Stimulated activated CD4-positive, alpha-beta T cell treated with anti-CD3 and anti-CD28 coated beads, Interleukin-12 subunit alpha, Interleukin-12 subunit beta, amount 100 ng/mL, for 4 hours (primary cell): ENCODE measurements around the gene BANK1.

Experiments used
- DNase-seq: peaks from one replicate; pipeline ENCODE4 v3.0.0-alpha.2; 2020

BANK1 gene

GRCh38 chr4:101967697-101968346, 177.3 kb downstream of the BANK1 start:
- no peak for DNase-seq

GRCh38 chr4:101968364-101968763, 177.8 kb downstream of the BANK1 start:
- no peak for DNase-seq

GRCh38 chr4:101969965-101970364, 179.4 kb downstream of the BANK1 start:
- no peak for DNase-seq

- DNase-seq: no peak
These were observed 180.1 kb downstream of the BANK1 start for GRCh38 chr4:101970547-101971155.

- no peak for DNase-seq
These were observed 182.3 kb downstream of the BANK1 start for GRCh38 chr4:101972791-101973190.

- no peak for DNase-seq
These were observed 182.8 kb downstream of the BANK1 start for GRCh38 chr4:101973361-101973760.

- no peak for DNase-seq
These were observed 186.5 kb downstream of the BANK1 start for GRCh38 chr4:101977076-101977475.

GRCh38 chr4:101981756-101982155, 191.2 kb downstream of the BANK1 start:
- no peak for DNase-seq

- DNase-seq: no peak
These were observed 193.3 kb downstream of the BANK1 start for GRCh38 chr4:101983835-101984234.

GRCh38 chr4:101987623-101988243, 197.2 kb downstream of the BANK1 start:
- DNase-seq: no peak

GRCh38 chr4:101989551-101989950, 199.0 kb downstream of the BANK1 start:
- DNase-seq: no peak

- DNase-seq: no peak
These were observed 201.9 kb downstream of the BANK1 start for GRCh38 chr4:101992446-101992845.

- no peak for DNase-seq
These were observed 202.7 kb downstream of the BANK1 start for GRCh38 chr4:101993002-101993841.

- no peak for DNase-seq
These were observed 203.6 kb downstream of the BANK1 start for GRCh38 chr4:101993842-101994775.

- DNase-seq: no peak
These were observed 217.5 kb downstream of the BANK1 start for GRCh38 chr4:102007959-102008425.

- no peak for DNase-seq
These were observed 218.2 kb downstream of the BANK1 start for GRCh38 chr4:102008711-102009110.

- DNase-seq: no peak
These were observed 231.8 kb downstream of the BANK1 start for GRCh38 chr4:102022343-102022742.

- no peak for DNase-seq
These were observed 237.4 kb downstream of the BANK1 start for GRCh38 chr4:102027961-102028360.

GRCh38 chr4:102031406-102031805, 240.9 kb downstream of the BANK1 start:
- no peak for DNase-seq

- DNase-seq: no peak
These were observed 245.5 kb downstream of the BANK1 start for GRCh38 chr4:102036016-102036415.

- no peak for DNase-seq
These were observed 246.3 kb downstream of the BANK1 start for GRCh38 chr4:102036619-102037376.
